ENCODE measurements around the gene NRP1. TPM values are rescaled to one million over a fixed set of nuclear protein-coding genes. Genes with fewer than 3 reads are reported as not detected.

NRP1 gene
- polyA plus RNA-seq, 3 donors from 2014 or later, result 0.15 to 1.2 (median 0.65) TPM

DNA sequence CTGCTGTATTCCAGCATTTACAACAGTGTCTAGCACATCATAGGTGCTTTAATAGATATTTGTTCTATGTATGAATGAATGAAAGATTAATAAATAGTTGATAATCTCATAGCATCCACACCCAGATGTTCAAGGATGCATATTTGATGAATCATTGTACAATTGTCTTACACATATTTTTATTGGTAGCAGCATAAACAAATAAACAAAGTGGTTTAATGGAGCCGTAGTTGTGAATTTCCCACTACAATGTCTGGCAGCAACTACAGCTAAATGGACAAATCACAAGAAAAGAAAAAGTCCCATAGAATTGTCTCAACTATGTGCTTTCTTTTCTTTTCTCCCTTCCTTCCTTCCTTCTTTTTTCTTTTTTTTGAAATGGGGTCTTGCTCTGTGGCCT lies 150.8 kb downstream of the NRP1 start:
- H3K27me3 Mint-ChIP-seq (ENCODE audit: low read depth in 3 of 3), result peaks cover 0 to 13% (median 1%) of the 10 kb centered on the region in 3 donors
- no peak overlapping the region for H3K4me3 Mint-ChIP-seq
- no peaks in the 10 kb centered on the region for H3K9me3 Mint-ChIP-seq
- DNase-seq, result no peak
- H3K27ac Mint-ChIP-seq, result no peak overlapping the region
- no peaks in the 10 kb centered on the region for H3K36me3 Mint-ChIP-seq
- no peaks in the 10 kb centered on the region for H3K4me1 Mint-ChIP-seq

DNA sequence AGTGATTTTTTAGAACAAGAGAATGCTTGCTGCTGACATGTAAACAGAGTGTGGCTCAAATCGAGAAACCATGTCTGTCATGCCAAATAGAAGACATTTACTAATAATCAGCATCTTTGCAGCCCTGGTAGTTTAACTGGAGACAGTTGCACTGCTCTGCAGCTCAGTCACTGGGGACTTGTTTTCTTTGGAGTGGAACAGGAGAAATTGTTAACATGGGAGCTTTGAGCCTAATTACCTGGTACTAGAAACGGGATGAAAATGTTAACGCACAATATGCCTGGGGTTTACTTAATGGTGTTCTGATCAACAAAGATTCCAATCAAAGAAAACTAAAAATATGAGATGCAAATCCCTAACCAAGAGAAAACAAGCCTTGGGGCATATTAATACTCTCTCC lies 153.5 kb downstream of the NRP1 start:
- H3K36me3 Mint-ChIP-seq, result no peaks in the 10 kb centered on the region
- no peak for DNase-seq
- H3K4me3 Mint-ChIP-seq, result no peak overlapping the region
- no peak overlapping the region for H3K27ac Mint-ChIP-seq
- no peaks in the 10 kb centered on the region for H3K4me1 Mint-ChIP-seq
- H3K27me3 Mint-ChIP-seq (ENCODE audit: low read depth in 3 of 3), result peaks cover 0 to 15% (median 2%) of the 10 kb centered on the region in 3 donors
- H3K9me3 Mint-ChIP-seq, result no peaks in the 10 kb centered on the region

DNA sequence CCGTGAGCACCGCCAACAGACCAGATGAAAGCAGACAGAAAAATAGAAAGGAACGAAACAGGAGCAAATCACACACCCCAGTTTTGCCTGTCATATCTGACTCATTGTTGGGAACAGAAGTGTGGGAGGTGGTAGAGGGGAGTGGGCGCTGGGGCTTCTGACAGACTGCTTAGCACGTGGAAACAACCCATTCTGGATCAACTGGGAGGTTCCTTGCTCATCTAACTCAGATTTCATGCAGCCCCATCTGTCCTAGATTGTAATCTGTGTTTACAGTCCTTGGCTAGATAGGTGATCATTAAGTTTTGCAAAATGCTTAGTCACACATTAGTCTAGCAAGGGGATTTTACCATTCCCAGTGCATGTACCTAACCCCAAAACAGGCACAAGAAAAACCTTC lies 154.1 kb downstream of the NRP1 start:
- peaks cover 0 to 15% (median 2%) of the 10 kb centered on the region in 3 donors for H3K27me3 Mint-ChIP-seq (ENCODE audit: low read depth in 3 of 3)
- no peak overlapping the region for H3K4me3 Mint-ChIP-seq
- no peaks in the 10 kb centered on the region for H3K9me3 Mint-ChIP-seq
- H3K36me3 Mint-ChIP-seq, result no peaks in the 10 kb centered on the region
- DNase-seq, result no peak
- no peak overlapping the region for H3K27ac Mint-ChIP-seq
- no peaks in the 10 kb centered on the region for H3K4me1 Mint-ChIP-seq

DNA sequence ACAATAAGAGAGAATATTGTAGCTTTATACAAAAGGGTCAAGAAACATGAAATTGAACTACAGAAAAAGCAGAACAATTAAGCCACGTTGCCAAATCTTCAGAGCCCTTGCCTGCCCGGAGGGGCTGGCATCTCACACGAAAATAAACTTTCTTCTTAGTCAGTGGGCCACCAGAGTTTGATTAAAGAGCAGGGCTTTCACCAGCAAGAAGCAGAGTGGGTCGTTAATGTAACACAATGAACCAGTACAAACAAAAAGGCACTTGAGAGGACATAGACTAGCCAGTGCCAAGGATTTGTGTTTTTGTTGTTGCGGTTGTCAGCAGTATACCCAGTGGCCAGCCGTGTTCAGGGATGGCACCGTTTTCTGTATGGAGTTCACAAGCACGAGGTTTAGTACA lies 155.4 kb downstream of the NRP1 start:
- Mint-ChIP-seq H3K9me3 (no peaks in the 10 kb centered on the region), H3K36me3 (no peaks in the 10 kb centered on the region), H3K4me1 (no peaks in the 10 kb centered on the region), H3K27me3 (ENCODE audit: low read depth in 3 of 3) (peaks cover 0 to 21% (median 2%) of the 10 kb centered on the region in 3 donors), H3K27ac (no peak overlapping the region), H3K4me3 (no peak overlapping the region)
- DNase-seq, result no peak

DNA sequence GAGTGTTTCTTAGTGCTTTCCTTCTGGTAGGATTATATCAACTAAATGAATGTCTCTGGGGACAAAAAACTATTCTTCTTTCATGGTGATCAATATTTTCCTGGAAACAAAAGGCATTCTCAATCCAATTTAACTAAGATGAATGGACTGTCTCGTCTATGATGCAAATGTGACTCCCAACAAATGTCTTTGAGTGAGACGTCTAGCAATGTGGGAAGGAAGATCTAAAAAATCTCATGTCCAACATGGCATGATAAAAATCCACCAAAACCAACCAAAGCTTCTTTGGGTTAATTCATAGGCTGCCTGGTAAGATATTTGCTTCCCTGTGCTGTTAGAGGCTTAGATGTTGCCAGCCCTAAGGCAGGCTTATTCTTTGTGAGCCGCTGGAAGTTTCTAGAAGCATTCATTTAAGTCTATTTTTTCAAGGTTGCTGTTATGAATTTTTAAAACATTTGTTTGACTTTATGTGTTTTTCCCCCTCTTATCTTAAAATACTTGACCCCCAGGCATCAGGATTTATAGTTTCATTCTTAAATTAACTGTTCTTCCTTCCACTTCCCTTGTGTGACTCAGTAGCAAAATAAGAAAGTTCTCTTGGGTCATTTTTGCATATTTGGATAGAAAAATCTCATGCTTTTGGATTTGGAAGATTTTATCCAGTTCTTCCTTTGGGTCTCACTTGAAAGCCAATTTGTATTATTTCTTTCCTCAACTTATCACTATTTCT lies 156.3 kb downstream of the NRP1 start:
- H3K4me3 Mint-ChIP-seq, result no peak overlapping the region
- no peaks in the 10 kb centered on the region for H3K36me3 Mint-ChIP-seq
- no peak overlapping the region for H3K27ac Mint-ChIP-seq
- H3K27me3 Mint-ChIP-seq (ENCODE audit: low read depth in 3 of 3), result peaks cover 0 to 21% (median 2%) of the 10 kb centered on the region in 3 donors
- no peak for DNase-seq
- no peaks in the 10 kb centered on the region for H3K9me3 Mint-ChIP-seq
- no peaks in the 10 kb centered on the region for H3K4me1 Mint-ChIP-seq

DNA sequence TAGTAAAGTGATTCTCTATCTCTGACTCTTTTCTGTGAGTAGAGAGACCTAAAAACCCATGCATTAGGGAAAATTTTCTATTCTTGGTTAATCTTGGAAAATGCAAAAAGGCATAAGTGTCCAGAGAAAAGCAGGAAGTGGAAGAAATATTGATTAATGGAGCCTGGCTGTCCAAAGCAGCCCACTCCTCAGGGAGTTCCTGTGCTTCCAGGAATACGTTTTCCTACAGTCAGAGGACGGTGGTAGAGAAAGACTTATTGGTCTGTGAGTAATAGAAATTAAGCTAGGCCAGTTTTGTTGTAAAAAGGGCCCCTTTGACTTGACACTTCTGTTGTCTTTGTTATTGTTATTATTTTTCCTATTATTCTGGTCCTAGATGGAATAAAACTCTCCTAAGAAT lies 157.8 kb downstream of the NRP1 start:
- Mint-ChIP-seq H3K27ac (no peak overlapping the region), H3K4me1 (no peaks in the 10 kb centered on the region), H3K36me3 (no peaks in the 10 kb centered on the region), H3K9me3 (no peaks in the 10 kb centered on the region), H3K27me3 (ENCODE audit: low read depth in 3 of 3) (peaks cover 2 to 18% (median 6%) of the 10 kb centered on the region in 3 donors), H3K4me3 (no peak overlapping the region)
- DNase-seq, result no peak

DNA sequence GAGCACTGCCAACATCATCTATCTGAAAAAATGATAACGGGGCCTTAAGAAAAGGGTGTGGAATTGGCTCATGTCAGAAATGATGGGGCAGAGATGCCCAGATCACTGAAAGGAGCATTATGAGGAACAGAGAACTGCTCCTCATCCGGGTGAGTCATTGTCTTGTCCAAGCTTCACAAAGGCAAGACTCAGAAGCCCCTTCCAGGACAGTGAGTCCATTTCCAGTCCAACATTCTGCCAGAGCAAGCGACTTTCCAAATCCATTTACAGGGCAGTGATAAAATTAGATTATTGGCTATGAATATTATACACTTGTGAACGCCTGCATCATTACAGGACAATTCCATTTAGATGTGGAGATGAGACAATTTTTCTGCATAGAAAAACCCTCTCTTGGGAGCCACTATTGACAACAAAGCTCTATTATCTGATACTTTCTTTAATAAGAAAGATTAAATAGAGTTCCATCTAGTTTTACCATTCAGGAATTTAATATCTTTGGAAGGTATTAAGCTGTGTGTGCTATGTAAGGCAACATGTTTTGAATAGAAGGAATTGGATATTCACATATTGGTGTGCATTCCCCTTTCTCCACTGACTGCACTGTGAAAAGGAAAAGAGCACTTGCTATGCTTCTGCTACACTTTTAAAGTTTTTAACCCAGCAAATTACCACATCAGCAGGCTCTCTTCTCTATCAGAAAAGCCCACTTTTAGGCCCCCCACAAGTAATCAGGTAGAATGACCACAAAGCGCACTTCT lies 159.6 kb downstream of the NRP1 start:
- no peak overlapping the region for H3K27ac Mint-ChIP-seq
- no peaks in the 10 kb centered on the region for H3K4me1 Mint-ChIP-seq
- no peak overlapping the region for H3K4me3 Mint-ChIP-seq
- no peaks in the 10 kb centered on the region for H3K36me3 Mint-ChIP-seq
- no peaks in the 10 kb centered on the region for H3K9me3 Mint-ChIP-seq
- no peak for DNase-seq
- H3K27me3 Mint-ChIP-seq (ENCODE audit: low read depth in 3 of 3), result peaks cover 2 to 17% (median 7%) of the 10 kb centered on the region in 3 donors

DNA sequence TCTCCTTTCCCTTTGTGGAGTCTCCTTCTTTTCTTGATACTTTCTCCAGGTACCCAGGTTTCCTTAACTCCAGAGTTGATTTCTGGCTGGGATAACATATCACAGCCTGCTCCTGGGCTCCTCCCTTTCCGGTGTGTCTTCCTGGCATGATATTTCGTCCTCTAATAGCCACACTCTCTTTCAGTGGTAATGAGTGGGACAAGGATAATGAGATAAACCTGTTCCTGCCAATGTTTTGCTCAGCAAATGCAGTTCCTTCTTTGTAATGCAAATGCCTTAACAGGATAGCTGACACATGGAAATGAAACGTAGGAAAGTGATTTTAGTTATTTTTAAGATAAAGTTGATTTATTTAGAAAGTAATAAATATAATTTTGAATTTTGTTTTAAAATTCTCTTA lies 168.6 kb downstream of the NRP1 start:
- no peak overlapping the region for H3K27ac Mint-ChIP-seq

DNA sequence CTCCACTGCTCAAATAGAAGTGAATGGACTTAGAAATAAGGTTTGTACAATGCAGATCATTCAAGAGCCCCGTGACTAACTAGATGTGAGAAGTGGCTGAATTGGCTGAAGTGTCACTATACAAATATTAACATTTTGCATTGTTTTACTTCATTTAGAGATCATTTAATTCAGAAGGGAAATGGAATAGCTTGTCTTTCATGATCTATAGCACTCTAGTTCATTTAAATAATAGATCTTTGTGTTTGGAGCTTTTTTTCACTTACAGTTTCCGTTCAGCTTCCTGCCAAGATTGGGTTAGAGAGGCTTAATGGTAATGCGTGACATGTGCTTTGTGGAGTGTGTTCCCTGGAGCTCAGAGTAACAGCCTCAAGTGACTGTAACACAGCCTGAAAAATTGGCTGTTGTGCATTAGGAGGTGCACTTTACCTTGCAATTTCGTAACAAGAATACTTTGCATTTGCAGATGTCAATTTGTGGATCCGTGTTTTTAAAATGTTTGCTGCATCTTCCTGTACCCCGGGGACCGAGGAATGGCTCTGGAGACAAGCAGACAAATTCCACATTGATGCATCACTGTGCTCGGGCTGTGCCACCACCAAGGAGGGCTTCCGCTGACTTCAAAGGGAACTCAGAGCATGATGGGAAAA lies 170.3 kb downstream of the NRP1 start:
- Mint-ChIP-seq H3K27me3 (ENCODE audit: low read depth in 3 of 3) (peaks cover 0 to 2% (median 0%) of the 10 kb centered on the region in 3 donors), H3K9me3 (no peaks in the 10 kb centered on the region), H3K4me3 (no peak overlapping the region), H3K36me3 (no peaks in the 10 kb centered on the region), H3K27ac (no peak overlapping the region), H3K4me1 (no peaks in the 10 kb centered on the region)
- no peak for DNase-seq

More for the DNA sequence above, 168.6 kb downstream of the NRP1 start:
- Mint-ChIP-seq H3K36me3 (no peaks in the 10 kb centered on the region), H3K4me3 (no peak overlapping the region), H3K27me3 (ENCODE audit: low read depth in 3 of 3) (peaks cover 0 to 2% (median 0%) of the 10 kb centered on the region in 3 donors), H3K9me3 (no peaks in the 10 kb centered on the region), H3K4me1 (no peaks in the 10 kb centered on the region)
- DNase-seq, result no peak

DNA sequence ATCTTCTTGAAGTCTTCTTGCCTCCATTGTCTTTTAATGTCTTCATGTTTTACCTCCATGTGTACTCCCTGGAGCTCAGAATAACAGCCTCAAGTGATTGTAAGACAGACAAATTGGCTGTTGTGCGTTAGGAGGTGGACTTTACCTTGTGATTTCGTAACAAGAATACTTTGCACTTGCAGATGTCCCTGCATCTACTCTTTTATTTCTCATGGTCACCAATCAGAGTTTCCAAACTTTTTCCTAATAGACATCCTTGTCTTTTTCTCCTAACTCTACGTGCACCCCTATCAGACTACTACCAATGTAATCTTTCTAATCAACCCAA lies 172.3 kb downstream of the NRP1 start:
- DNase-seq, result no peak
- H3K36me3 Mint-ChIP-seq, result no peaks in the 10 kb centered on the region

DNA sequence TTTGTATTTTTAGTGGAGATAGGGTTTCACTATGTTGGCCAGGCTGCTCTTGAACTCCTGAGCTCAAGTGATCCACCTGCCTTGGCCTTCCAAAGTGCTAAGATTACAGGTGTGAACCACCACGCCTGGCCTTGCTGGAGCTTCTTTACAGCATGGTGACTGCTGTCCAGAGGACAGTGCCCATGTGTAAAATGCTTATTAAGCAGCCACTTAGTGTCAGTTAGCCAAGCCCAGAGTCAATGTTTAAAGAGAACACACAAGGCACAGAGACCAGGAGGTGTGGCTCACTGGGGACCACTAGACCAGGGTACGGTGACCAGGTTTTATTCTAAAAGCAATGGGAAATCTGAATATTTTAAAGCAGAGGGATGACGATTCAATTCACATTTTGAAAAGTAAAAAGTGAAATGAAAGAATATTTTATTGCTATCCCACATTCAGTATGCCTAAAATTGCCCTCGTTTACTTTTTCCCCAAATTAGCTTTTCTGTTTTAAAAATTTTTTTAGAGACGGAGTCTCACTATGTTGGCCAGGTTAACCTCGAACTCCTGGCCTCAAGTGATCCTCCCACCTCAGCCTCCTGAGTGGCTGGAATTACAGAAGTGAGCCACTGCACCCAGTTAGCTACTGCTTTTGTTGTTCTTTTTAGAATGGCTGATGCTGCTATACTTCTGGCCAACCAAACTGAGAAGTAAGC lies 172.8 kb downstream of the NRP1 start:
- DNase-seq, result no peak
- H3K4me1 Mint-ChIP-seq, result no peaks in the 10 kb centered on the region
- H3K9me3 Mint-ChIP-seq, result no peaks in the 10 kb centered on the region
- H3K4me3 Mint-ChIP-seq, result no peak overlapping the region
- no peaks in the 10 kb centered on the region for H3K36me3 Mint-ChIP-seq
- H3K27ac Mint-ChIP-seq, result no peak overlapping the region
- no peaks in the 10 kb centered on the region for H3K27me3 Mint-ChIP-seq (ENCODE audit: low read depth in 3 of 3)

More for the DNA sequence above, 172.3 kb downstream of the NRP1 start:
- H3K4me1 Mint-ChIP-seq, result no peaks in the 10 kb centered on the region
- H3K4me3 Mint-ChIP-seq, result no peak overlapping the region
- no peak overlapping the region for H3K27ac Mint-ChIP-seq
- no peaks in the 10 kb centered on the region for H3K27me3 Mint-ChIP-seq (ENCODE audit: low read depth in 3 of 3)
- H3K9me3 Mint-ChIP-seq, result no peaks in the 10 kb centered on the region

DNA sequence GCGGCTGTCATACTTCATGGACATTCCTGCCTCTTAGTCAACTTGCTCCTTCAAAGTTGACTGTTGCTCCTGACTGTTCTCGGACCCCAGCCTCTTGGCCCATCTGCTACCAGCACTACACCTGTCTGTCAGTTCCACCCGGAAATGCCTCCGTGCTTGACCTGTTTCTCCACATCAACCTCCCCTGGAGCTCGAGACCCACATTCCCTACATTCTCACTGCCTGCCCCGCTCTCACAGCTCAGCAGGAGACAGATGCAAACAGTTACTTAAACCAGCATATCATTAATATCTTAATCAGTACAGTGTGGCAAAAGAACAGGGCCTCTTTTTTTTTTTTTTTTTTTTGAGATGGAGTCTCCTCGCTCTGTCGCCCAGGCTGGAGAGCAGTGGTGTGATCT lies 174.3 kb downstream of the NRP1 start:
- H3K27me3 Mint-ChIP-seq (ENCODE audit: low read depth in 3 of 3), result no peaks in the 10 kb centered on the region
- DNase-seq, result no peak
- H3K27ac Mint-ChIP-seq, result no peak overlapping the region
- H3K9me3 Mint-ChIP-seq, result no peaks in the 10 kb centered on the region
- H3K4me1 Mint-ChIP-seq, result peaks cover 7 to 10% of the 10 kb centered on the region in 2 donors
- no peaks in the 10 kb centered on the region for H3K36me3 Mint-ChIP-seq
- no peak overlapping the region for H3K4me3 Mint-ChIP-seq

DNA sequence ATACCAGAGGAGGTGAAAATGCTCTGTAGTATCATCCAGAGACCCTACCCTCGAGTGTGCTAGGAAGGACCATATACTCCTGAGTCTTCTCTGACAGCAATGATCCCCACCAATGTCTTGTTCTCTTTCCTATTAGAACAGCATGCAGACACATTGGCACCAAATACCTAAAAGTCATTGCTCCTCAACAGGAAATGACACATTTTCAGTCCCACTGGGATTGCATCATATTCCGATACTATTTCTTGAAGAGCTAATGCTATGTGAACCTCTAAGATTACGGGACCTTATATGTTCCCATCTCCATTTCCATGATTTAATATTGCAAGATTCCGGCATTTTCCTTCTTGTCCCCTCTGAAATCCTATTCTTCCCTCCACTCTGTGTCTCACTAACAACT lies 177.4 kb downstream of the NRP1 start:
- Mint-ChIP-seq H3K9me3 (no peaks in the 10 kb centered on the region), H3K36me3 (no peaks in the 10 kb centered on the region), H3K4me3 (no peak overlapping the region), H3K4me1 (peaks cover 14 to 24% of the 10 kb centered on the region in 2 donors), H3K27ac (no peak overlapping the region), H3K27me3 (ENCODE audit: low read depth in 3 of 3) (no peaks in the 10 kb centered on the region)
- DNase-seq, result no peak
